ENCODE measurements around the gene ATL2.
"Not testable (repeated sequence)": the region's sequence is repeated elsewhere in the genome, so short reads cannot be mapped to it uniquely, and the experiment has no call there.

Gene ATL2

DNA sequence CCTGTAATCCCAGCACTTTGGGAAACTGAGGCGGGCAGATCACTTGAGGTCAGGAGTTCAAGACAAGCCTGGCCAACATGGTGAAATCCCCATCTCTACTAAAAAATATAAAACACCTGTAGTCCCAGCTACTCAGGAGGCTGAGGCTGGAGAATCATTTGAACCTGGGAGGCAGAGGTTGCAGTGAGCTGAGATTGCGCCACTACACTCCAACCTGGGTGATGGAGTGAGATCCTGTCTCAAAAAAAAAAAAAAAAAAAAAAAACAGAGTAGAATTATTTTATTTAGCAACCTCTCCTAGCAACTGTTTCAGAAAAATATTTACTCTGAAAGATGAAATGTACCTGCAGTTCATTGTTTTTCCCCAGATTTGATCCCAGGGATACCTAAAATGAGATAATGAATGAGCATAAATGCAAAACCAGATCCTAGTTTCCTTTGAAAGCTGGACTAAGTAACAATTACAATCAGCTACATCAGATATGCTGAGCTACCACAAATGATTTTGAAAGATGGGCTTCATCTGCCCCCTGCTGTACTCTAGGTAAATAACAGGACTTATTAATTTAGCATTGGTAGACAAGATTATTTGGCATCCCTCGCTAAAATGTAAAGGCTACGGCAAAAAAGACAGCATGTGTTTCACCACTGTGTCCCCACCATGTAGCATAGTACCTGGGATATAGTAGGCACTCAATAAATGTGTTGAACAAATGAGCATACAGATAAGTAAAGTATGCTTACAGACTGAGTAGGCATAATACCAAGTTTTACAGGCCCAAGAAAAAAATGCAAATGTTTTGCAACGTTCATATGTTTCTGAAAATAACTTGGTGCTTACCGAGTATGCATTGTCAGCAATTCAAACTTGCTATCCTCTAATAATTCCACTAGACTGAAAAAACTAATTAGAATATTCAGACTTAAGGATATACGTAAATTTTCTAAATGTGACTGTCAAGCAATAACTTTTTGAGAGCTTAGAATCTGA, 102.5 kb downstream of the ATL2 start:
- peak; percentile 48 for DNase-seq (ENCODE audit: low spot score)

DNA sequence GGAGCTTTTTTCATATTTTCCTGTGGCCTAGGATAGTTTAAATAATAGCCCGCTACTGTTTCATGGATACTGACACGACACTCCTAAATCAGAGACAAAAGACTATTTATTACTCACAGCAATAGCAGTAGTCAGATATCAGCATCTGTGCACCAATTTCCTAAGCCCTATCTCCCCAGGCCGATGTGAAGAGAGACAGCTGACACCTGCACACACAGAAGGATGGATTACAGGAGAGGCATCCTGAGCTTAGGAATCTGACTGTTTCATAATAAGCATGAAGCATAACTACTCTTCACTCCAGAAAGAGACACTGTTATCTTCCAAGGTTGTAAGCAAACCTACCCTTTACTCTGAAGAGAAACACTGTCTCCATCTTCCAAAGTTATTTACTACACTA, 105.4 kb downstream of the ATL2 start:
- no peak for DNase-seq (ENCODE audit: low spot score)

- DNase-seq (ENCODE audit: low spot score) = no peak
Measured at GRCh38 chr2:38269421-38269820, 107.7 kb downstream of the ATL2 start.

DNA sequence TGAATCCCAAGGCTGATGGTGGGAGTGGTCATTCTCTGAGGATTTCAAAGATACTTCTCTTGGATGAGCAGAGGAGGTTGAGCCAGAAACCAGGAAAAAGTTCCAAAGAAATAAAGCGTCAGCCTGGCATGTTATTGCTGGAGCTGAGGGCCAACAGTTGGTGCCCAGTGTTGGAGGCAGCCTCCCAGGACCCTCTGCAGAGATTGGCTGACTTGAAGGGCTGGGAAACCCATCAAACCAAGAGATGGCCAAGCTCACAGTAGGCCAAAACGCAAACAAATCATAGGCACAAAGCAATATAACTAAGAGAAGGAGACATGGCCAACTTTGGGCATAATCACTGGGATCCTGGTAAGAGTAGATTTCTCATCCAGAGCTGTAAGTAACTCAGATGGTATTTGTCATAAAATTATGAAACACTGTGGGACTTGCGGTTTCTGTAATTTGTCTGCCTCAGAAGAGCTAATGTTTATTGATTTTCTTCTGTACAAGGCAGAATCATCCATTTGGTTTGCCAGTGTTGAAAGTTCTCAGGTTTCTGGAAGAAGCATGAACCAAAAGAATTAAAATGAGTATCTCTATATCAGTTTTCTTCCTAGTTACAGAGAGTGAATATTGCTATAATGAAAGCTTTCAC, 108.3 kb downstream of the ATL2 start:
- DNase-seq (ENCODE audit: low spot score) = no peak

DNA sequence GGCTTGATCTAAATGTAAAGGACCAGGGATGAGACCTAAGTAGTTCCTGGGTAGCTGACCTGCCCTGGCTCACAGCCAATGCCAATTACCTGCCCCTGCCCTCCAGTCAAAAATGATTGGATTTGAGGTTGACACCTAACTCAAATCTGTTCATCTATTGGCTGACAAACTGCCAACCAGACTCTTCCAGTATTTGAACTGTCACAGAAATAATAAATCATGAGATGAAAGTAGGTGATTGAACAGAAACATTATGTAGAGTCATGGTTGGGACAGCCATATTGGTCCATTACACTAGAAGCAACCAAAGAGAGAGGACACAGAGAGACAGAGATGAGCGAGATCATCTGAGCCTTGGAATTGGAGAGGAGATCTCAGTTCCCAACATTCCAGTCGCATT, 109.1 kb downstream of the ATL2 start:
- no peak for DNase-seq (ENCODE audit: low spot score)

DNA sequence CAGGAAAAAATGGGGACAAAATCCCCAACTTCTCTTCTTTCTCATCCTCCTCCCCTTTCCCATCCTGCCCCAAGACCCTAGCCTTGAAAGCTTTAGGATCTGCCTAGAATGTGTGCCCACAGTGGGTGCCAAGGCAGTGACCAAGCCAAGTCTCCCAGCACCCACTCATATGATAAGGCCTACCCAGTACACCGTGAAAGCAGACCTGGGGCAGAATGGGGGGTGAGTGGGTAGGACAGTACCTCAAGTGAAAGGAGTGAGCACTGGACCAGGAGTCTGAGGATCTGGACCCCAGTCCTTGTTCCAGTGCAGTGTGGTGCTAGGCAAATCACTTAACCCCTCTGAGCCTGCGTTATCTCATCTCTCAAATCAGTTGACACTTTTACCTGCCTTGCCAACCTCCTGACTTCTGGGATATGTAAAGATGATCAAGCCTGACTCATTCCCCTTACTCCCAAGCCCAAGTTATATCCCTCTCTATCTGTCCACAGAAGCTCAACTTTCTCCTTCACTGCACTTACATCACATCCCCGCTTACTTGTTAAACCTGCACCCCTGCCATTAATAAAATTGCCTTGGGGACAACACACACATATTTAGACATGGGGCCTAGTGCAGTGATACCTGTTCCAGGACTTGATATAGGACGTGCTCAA, 109.7 kb downstream of the ATL2 start:
- no peak for DNase-seq (ENCODE audit: low spot score)

GRCh38 chr2:38266382-38267061, 110.6 kb downstream of the ATL2 start:
- DNase-seq (ENCODE audit: low spot score) = no peak

GRCh38 chr2:38265461-38265860, 111.6 kb downstream of the ATL2 start:
- no peak for DNase-seq (ENCODE audit: low spot score)

DNA sequence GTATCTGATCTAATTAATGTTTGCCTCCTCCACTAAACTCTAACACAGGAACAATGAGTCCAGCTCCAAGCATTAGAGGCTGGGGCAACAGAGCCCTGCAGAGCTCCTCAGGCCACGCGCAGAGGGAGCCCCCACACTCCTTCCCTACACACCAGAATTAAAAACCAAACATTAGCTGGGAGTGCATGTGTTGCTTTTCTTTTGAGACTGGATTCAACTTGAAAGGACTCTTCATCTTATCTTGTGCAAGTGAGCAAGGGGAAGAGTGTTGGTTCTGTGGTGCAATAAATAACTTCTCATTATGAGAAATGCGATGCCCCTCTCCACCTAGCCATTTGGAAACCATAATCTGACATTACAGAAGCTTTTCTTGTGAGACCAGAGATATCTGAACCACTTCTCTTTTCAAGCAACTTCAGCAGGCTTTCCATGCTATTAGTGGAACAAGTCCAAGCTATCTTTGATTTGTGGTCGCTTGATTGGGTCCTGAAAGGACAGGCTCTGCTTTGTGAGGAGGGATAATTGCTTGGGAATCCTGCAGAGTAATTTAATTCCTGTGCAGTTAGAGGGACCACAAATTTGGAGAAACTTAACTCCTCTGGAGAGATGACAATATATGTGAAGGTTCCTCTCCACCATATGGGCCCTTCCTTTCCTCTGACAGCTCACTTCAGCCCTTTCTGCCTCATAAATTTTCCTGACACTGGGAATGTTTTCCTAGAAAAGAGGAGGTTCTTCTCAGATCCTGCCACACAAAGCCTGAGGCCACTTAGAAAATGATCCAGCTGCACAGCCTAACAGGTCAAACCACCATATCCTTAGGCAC, 112.5 kb downstream of the ATL2 start:
- no peak for DNase-seq (ENCODE audit: low spot score)

- no peak for DNase-seq (ENCODE audit: low spot score)
Measured at GRCh38 chr2:38263293-38263692, 113.8 kb downstream of the ATL2 start.

- no peak for DNase-seq (ENCODE audit: low spot score)
Measured at GRCh38 chr2:38262069-38262871, 114.8 kb downstream of the ATL2 start.

DNA sequence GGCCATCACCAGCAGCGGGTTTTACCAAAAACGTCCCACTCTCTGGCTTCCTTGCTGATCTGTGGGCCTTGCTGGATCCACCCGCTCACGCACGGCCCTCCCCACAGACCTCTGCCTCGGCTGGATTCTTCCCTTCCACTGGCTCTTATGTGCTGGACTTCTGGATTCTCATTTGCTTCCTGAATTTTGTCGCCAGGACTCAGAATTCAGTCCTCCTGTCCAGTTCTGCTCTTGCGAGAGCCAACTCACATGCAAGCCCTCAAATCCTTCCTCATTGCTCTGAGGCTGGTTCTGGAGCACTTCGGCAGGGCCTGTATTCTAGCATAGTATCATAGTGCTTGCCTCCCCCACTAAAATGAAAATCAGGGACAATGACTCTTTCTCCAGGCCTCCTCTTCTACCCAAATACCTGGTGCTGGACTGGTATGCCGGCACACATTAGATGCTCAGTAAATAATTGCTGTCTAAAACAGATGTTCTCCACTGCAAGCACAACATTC, 115.5 kb downstream of the ATL2 start:
- DNase-seq (ENCODE audit: low spot score) = no peak

- DNase-seq (ENCODE audit: low spot score) = no peak
Measured at GRCh38 chr2:38260972-38261371, 116.1 kb downstream of the ATL2 start.

- no peak for DNase-seq (ENCODE audit: low spot score)
Measured at GRCh38 chr2:38260469-38260868, 116.6 kb downstream of the ATL2 start.

DNA sequence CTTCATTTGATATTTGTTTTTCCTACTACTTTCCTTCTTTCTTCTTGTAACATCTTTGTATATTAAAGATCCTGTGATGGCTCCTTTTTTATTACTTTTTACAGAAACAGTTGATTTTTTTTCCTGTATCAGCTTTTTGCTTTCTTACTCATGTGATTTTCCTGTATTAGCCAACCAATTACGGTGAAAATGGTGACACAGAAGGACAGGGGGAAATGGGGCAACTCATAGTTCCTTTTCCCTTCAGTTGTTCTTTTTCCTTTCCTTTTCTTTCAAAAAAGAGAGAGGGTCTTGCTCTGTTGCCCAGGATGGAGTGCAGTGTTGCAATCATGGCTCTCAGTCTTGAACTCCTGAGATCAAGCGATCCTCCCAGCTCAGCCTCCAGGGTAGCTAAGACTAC, 117.8 kb downstream of the ATL2 start:
- DNase-seq (ENCODE audit: low spot score) = no peak

GRCh38 chr2:38257680-38258079, 119.4 kb downstream of the ATL2 start:
- DNase-seq (ENCODE audit: low spot score) = not testable (repeated sequence)

- DNase-seq (ENCODE audit: low spot score) = no peak
Measured at GRCh38 chr2:38256610-38257009, 120.5 kb downstream of the ATL2 start.

GRCh38 chr2:38255211-38255610, 121.9 kb downstream of the ATL2 start:
- DNase-seq (ENCODE audit: low spot score) = no peak

DNA sequence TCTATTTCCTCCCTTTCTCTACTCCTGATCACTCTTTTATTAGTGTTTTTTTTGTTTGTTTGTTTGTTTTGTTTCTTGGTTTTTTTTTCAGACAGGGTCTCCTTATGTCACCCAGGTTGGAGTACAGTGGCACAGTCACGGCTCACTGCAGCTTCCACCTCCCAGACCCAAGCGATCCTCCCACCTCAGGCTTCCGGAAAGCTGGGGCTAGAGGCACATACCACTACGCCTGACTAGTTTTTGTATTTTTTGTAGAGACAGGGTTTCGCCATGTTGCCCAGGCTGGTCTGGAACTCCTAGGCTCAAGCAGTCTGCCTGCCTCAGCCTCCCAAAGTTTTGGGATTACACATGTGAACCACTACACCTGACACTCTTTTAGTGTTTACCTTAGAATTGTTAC, 122.3 kb downstream of the ATL2 start:
- DNase-seq (ENCODE audit: low spot score) = no peak

- no peak for DNase-seq (ENCODE audit: low spot score)
Measured at GRCh38 chr2:38251940-38252339, 125.1 kb downstream of the ATL2 start.
